HepG2 (cell line): ENCODE results near the gene LIN28A. TPM values are rescaled to one million over a fixed set of nuclear protein-coding genes. Genes with fewer than 3 reads are reported as not detected.
A peak's percentile ranks its signal among the peaks of the same experiment; 100 is the strongest.

Source experiments
- GLMP ChIP-seq: sonication (generic); formaldehyde crosslinking; IDR thresholded peaks from 2 replicates; pipeline ENCODE4 v1.9.0; 2021; ENCODE audit warnings: missing genetic modification reagents, mild to moderate bottlenecking, borderline replicate concordance
- KDM2A ChIP-seq: sonication (generic); formaldehyde crosslinking; IDR thresholded peaks from 2 replicates; pipeline ENCODE4 v1.4.0; 2020; ENCODE audit warnings: low read depth, missing genetic modification reagents, borderline replicate concordance
- NR1H2 ChIP-seq: sonication (generic); formaldehyde crosslinking; IDR thresholded peaks from 2 replicates; pipeline ENCODE4 v1.8.1; 2022; ENCODE audit warnings: low read depth, missing genetic modification reagents, borderline replicate concordance
- RBM39 ChIP-seq: fragments of 200-400 bp; formaldehyde crosslinking; IDR thresholded peaks from one replicate; pipeline ENCODE4 v1.6.1; 2018; ENCODE audit warnings: antibody characterized with exemption, mild to moderate bottlenecking, low read depth, low read length; ENCODE audit not compliant: poor library complexity, severe bottlenecking
- RFXANK ChIP-seq: IDR thresholded peaks from 2 replicates; pipeline ENCODE4 v1.6.1; 2016
- SAP130 ChIP-seq: IDR thresholded peaks from 2 replicates; pipeline ENCODE4 v1.6.1; 2016; ENCODE audit warnings: low read depth
- SMAD3 ChIP-seq: sonication (generic); formaldehyde crosslinking; IDR thresholded peaks from 2 replicates; pipeline ENCODE4 v1.4.0; 2020; ENCODE audit warnings: missing genetic modification reagents
- TBL1XR1 ChIP-seq: fragments of 150-350 bp; IDR thresholded peaks from 2 replicates; pipeline ENCODE4 v1.6.1; 2014; ENCODE audit warnings: borderline replicate concordance, low read length; ENCODE audit not compliant: partially characterized antibody
- TCF7 ChIP-seq: sonication (generic); IDR thresholded peaks from 2 replicates; pipeline ENCODE4 v1.6.1; 2016; ENCODE audit warnings: antibody characterized with exemption, low read depth
- YY1 ChIP-seq: IDR thresholded peaks from 2 replicates; pipeline ENCODE4 v1.6.1; 2011; ENCODE audit warnings: low read length, low read depth, moderate library complexity, mild to moderate bottlenecking; ENCODE audit not compliant: insufficient read depth, insufficient replicate concordance
- ZNF280B ChIP-seq: sonication (generic); formaldehyde crosslinking; IDR thresholded peaks from 2 replicates; pipeline ENCODE4 v1.5.0; 2020; ENCODE audit warnings: missing genetic modification reagents, mild to moderate bottlenecking, borderline replicate concordance
- ZNF317 ChIP-seq: sonication (generic); formaldehyde crosslinking; IDR thresholded peaks from 2 replicates; pipeline ENCODE4 v1.5.0; 2020; ENCODE audit warnings: mild to moderate bottlenecking, missing genetic modification reagents
- ZNF431 ChIP-seq: sonication (generic); formaldehyde crosslinking; IDR thresholded peaks from 2 replicates; pipeline ENCODE4 v1.9.0; 2022; ENCODE audit warnings: missing genetic modification reagents, low read depth, mild to moderate bottlenecking, borderline replicate concordance
- ZNF577 ChIP-seq: sonication (generic); formaldehyde crosslinking; IDR thresholded peaks from 2 replicates; pipeline ENCODE4 v1.4.0; 2020; ENCODE audit warnings: mild to moderate bottlenecking, low read depth, missing genetic modification reagents, borderline replicate concordance
- ZNF687 ChIP-seq: sonication (generic); formaldehyde crosslinking; IDR thresholded peaks from 2 replicates; pipeline ENCODE4 v1.5.1; 2020; ENCODE audit warnings: mild to moderate bottlenecking, missing genetic modification reagents, moderate library complexity
- polyA plus RNA-seq, 8 experiments: library from polyadenylated mRNA; depleted of rRNA in 3 of 8; stranded (reverse) in 7 of 8; unstranded in 1 of 8; fragments of >200 nt; fragmentation: Illumina TruSeq in 4 of 8; extraction: Trizol in 4 of 8; gene quantifications; 2 replicates each; pipeline versions ENCODE4 v1.2.1 to v1.2.3, GENCODE V29; 2011 to 2016; ENCODE audit warnings: low read depth in 4 of 8, missing spikeins in 1 of 8, mixed read lengths in 1 of 8; ENCODE audit not compliant: insufficient read depth in 1 of 8
- total RNA-seq, 5 experiments: library from RNA; depleted of rRNA; stranded (reverse); fragments of >200 nt; fragmentation: Illumina TruSeq; extraction: Trizol; gene quantifications; 2 replicates each; pipeline ENCODE4 v1.2.3, GENCODE V29; 2016; ENCODE audit warnings: low read depth in 1 of 5
- TF ChIP-seq, protein P1 (sequence below): IDR thresholded peaks from 2 replicates; pipeline ENCODE4 v1.6.1; 2016; ENCODE audit warnings: low read depth, borderline replicate concordance
- TF ChIP-seq, protein P2 (sequence below): sonication (generic); formaldehyde crosslinking; IDR thresholded peaks from 2 replicates; pipeline ENCODE4; 2020; ENCODE audit warnings: missing genetic modification reagents, mild to moderate bottlenecking, borderline replicate concordance

Gene LIN28A
- total and polyA plus RNA-seq, 2 of the 13 experiments (the other 11 are each of a cell fraction or from before 2014, with no cell fraction given), result not detected

GRCh38 chr1:26363549-26364448 lies 46.8 kb upstream of the LIN28A start (continued):
- TF ChIP-seq ZNF317 (CRISPR knock-in tag), result no peak
- no peak for TF ChIP-seq ZNF577 (CRISPR knock-in tag)
- TF ChIP-seq, protein P1, sequence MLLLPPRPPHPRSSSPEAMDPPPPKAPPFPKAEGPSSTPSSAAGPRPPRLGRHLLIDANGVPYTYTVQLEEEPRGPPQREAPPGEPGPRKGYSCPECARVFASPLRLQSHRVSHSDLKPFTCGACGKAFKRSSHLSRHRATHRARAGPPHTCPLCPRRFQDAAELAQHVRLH, result peak; percentile 58; the same call in 1 of the 2 replicates
- no peak for TF ChIP-seq RBM39
- TF ChIP-seq SAP130 (CRISPR knock-in tag), result peak; percentile 42
- TF ChIP-seq YY1, result peak; percentile 47
- 0 out of 2 replicates have a peak, but pooled peaks have one; percentile 38 for TF ChIP-seq SMAD3 (CRISPR knock-in tag)
- peak; percentile 87; the same call in 1 of the 2 replicates for TF ChIP-seq KDM2A (CRISPR knock-in tag)
- no peak for TF ChIP-seq TBL1XR1
- TF ChIP-seq, protein P2, sequence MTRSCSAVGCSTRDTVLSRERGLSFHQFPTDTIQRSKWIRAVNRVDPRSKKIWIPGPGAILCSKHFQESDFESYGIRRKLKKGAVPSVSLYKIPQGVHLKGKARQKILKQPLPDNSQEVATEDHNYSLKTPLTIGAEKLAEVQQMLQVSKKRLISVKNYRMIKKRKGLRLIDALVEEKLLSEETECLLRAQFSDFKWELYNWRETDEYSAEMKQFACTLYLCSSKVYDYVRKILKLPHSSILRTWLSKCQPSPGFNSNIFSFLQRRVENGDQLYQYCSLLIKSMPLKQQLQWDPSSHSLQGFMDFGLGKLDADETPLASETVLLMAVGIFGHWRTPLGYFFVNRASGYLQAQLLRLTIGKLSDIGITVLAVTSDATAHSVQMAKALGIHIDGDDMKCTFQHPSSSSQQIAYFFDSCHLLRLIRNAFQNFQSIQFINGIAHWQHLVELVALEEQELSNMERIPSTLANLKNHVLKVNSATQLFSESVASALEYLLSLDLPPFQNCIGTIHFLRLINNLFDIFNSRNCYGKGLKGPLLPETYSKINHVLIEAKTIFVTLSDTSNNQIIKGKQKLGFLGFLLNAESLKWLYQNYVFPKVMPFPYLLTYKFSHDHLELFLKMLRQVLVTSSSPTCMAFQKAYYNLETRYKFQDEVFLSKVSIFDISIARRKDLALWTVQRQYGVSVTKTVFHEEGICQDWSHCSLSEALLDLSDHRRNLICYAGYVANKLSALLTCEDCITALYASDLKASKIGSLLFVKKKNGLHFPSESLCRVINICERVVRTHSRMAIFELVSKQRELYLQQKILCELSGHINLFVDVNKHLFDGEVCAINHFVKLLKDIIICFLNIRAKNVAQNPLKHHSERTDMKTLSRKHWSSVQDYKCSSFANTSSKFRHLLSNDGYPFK (CRISPR knock-in tag), result peak; percentile 43; the same call in 1 of the 2 replicates
- no peak for TF ChIP-seq GLMP (CRISPR knock-in tag)
- TF ChIP-seq ZNF280B (CRISPR knock-in tag), result no peak
- TF ChIP-seq ZNF687, result peak; percentile 73
- TF ChIP-seq RFXANK (CRISPR knock-in tag), result no peak
- no peak for TF ChIP-seq ZNF431 (CRISPR knock-in tag)
- TF ChIP-seq TCF7, result no peak
- no peak for TF ChIP-seq NR1H2 (CRISPR knock-in tag)
